Measurements from ENCODE around the gene POC1A.

DNA sequence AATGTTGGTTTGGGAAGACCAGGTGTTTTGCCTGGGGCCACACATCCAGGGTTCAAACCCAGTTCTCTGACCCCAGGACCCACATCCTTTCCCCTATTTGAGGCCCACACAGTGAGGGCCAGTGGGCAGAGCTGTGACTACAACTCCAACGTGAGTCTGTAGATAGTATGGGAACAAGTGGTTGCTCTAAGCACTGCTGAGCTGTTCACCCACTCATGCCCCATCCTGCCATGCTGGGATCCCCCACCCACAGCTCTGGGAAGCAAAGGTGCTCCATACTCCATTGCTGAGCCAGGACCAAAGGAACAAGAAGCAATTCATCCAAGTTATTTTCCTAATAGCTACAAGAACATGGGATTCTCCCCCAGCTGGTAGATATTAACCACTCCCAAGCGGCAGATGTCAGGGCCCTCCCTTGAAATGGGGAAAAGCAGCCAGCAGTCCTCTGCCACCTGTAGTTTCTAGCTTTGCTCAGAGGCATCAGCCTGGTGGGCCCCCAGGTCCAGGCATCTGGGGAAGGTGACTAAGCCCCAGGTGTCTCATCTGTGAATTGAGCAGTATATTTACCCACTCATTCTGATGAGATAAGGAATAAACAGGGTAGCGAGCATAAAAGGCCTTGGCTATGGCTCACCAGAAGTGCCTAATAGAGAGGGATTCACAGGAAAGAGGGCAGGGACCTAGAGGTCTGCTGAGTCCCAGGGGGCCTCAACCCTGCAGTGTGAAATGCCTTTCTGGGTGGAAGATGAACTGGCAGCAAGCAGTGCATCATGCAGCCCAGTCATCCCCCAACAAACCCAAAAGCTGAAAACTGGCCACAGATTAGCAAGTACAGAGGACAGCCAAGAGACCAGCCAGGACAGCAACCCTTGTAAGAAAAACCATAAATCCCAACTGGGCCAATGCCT is 33.4 kb downstream of the POC1A start:
- TF ChIP-seq, protein P1, sequence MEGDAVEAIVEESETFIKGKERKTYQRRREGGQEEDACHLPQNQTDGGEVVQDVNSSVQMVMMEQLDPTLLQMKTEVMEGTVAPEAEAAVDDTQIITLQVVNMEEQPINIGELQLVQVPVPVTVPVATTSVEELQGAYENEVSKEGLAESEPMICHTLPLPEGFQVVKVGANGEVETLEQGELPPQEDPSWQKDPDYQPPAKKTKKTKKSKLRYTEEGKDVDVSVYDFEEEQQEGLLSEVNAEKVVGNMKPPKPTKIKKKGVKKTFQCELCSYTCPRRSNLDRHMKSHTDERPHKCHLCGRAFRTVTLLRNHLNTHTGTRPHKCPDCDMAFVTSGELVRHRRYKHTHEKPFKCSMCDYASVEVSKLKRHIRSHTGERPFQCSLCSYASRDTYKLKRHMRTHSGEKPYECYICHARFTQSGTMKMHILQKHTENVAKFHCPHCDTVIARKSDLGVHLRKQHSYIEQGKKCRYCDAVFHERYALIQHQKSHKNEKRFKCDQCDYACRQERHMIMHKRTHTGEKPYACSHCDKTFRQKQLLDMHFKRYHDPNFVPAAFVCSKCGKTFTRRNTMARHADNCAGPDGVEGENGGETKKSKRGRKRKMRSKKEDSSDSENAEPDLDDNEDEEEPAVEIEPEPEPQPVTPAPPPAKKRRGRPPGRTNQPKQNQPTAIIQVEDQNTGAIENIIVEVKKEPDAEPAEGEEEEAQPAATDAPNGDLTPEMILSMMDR (IDR thresholded peaks at IDR 0.05; ENCODE audit: insufficient read depth, low read depth, low read length) = no peak
- no peak for TF ChIP-seq EZH2 (IDR thresholded peaks at IDR 0.05; ENCODE audit: insufficient read depth, low read length)
